GM10248 (cell line): ENCODE data around the gene STK40.

Experiments
- CTCF ChIA-PET: fragments of 300-600 bp; sonication (Branson Sonifier 250); formaldehyde crosslinking; extraction: SDS; loops from one replicate; lab custom pipeline; 2021; ENCODE audit warnings: antibody characterized with exemption; lab: Yijun Ruan, JAX
- POLR2A ChIA-PET: fragments of 350-650 bp; sonication (Branson Sonifier 250); formaldehyde crosslinking; extraction: SDS; loops from one replicate; lab custom pipeline; 2020; ENCODE audit warnings: antibody characterized with exemption; lab: Yijun Ruan, JAX
- DNase-seq: peaks from one replicate; pipeline ENCODE4 v3.0.0; 2012; ENCODE audit errors: extremely low spot score
- CTCF ChIP-seq: IDR thresholded peaks from 2 replicates; pipeline ENCODE4 v1.5.1; 2012; ENCODE audit warnings: mild to moderate bottlenecking, low read depth; ENCODE audit errors: extremely low read depth, missing control alignments, control extremely low read depth

STK40 gene

GRCh38 chr1:36366091-36366661, 19.5 kb downstream of the STK40 start:
- ChIA-PET POLR2A (interaction anchor here (0.5 to 0.6 kb wide), 2 partner anchors 73 to 96 kb away, joined by 3 read pairs; no protein-coding TSS in a partner anchor), CTCF (interaction anchor here (1.2 to 4.4 kb wide), 4 partner anchors 10 to 216 kb away, joined by 3 to 62 read pairs (median 4); no protein-coding TSS in a partner anchor)
- no peak for DNase-seq
- peak; percentile 4 for TF ChIP-seq CTCF

GRCh38 chr1:36365381-36365780, 20.3 kb downstream of the STK40 start:
- CTCF ChIA-PET = interaction anchor here (1.7 to 1.8 kb wide), 2 partner anchors 9 to 19 kb away, joined by 3 to 6 read pairs; no protein-coding TSS in a partner anchor
- no peak for TF ChIP-seq CTCF
- no peak for DNase-seq
- POLR2A ChIA-PET = no interaction called here

- POLR2A ChIA-PET = interaction anchor here (1.0 kb wide), 1 partner anchor 12 kb away, joined by 3 read pairs; no protein-coding TSS in a partner anchor
- CTCF ChIA-PET = interaction anchor here (0.9 to 2.5 kb wide), 8 partner anchors 8 to 260 kb away, joined by 3 to 13 read pairs (median 7); no protein-coding TSS in a partner anchor
Observed at GRCh38 chr1:36359911-36360550, 25.7 kb downstream of the STK40 start.

GRCh38 chr1:36359383-36359782, 26.3 kb downstream of the STK40 start:
- no peak for DNase-seq
- ChIA-PET POLR2A (no interaction called here), CTCF (interaction anchor here (2.0 to 2.5 kb wide), 3 partner anchors 9 to 17 kb away, joined by 9 to 13 read pairs (median 12); no protein-coding TSS in a partner anchor)
- no peak for TF ChIP-seq CTCF

More at GRCh38 chr1:36359911-36360550, 25.7 kb downstream of the STK40 start:
- no peak for DNase-seq
- no peak for TF ChIP-seq CTCF

- CTCF ChIA-PET = interaction anchor here (2.0 to 2.5 kb wide), 3 partner anchors 8 to 16 kb away, joined by 9 to 13 read pairs (median 12); no protein-coding TSS in a partner anchor
- no peak for DNase-seq
- POLR2A ChIA-PET = no interaction called here
- no peak for TF ChIP-seq CTCF
Observed at GRCh38 chr1:36358514-36359084, 27.1 kb downstream of the STK40 start.

GRCh38 chr1:36355811-36356210, 29.9 kb downstream of the STK40 start:
- no peak for DNase-seq
- CTCF ChIA-PET = interaction anchor here (1.5 to 7.0 kb wide), 3 partner anchors 10 to 14 kb away, joined by 6 to 45 read pairs (median 21); no protein-coding TSS in a partner anchor
- TF ChIP-seq CTCF = no peak
- POLR2A ChIA-PET = interaction anchor here (1.0 kb wide), 1 partner anchor 28 kb away, joined by 3 read pairs; no protein-coding TSS in a partner anchor
